Endodermal cell (in vitro differentiated cells): Measurements from ENCODE around the gene ZSWIM6. TPM values are rescaled to one million over a fixed set of nuclear protein-coding genes. Genes with fewer than 3 reads are reported as not detected.
A peak's percentile ranks its signal among the peaks of the same experiment; 100 is the strongest.

Experiments
- DNase-seq: peaks from one replicate; pipeline ENCODE4 v3.0.0-alpha.2; 2017
- H3K27ac ChIP-seq: 2 replicates; pipeline ENCODE4 v1.5.1; 2013; ENCODE audit warnings: mild to moderate bottlenecking, low read depth, low read length, moderate library complexity
- H3K27me3 ChIP-seq: 2 replicates; pipeline ENCODE4 v1.6.1; 2013; ENCODE audit warnings: mild to moderate bottlenecking, low read length, moderate library complexity; ENCODE audit not compliant: insufficient read depth, control insufficient read depth, poor library complexity, severe bottlenecking
- H3K36me3 ChIP-seq: 2 replicates; pipeline ENCODE4 v1.7.0; 2013; ENCODE audit warnings: mild to moderate bottlenecking, low read length, moderate library complexity; ENCODE audit not compliant: control insufficient read depth, insufficient read depth
- H3K4me1 ChIP-seq: one replicate; pipeline ENCODE4 v1.7.0; 2013; ENCODE audit warnings: low read length; ENCODE audit not compliant: control insufficient read depth, insufficient read depth
- H3K4me3 ChIP-seq: 2 replicates; pipeline ENCODE4 v1.5.1; 2013; ENCODE audit warnings: mild to moderate bottlenecking, low read length, moderate library complexity
- H3K9ac ChIP-seq: 2 replicates; pipeline ENCODE4 v1.6.1; 2013; ENCODE audit warnings: mild to moderate bottlenecking, low read length, moderate library complexity; ENCODE audit not compliant: poor library complexity, severe bottlenecking; ENCODE audit errors: extremely low read depth
- H3K9me3 ChIP-seq: 2 replicates; pipeline ENCODE4 v1.6.1; 2013; ENCODE audit warnings: mild to moderate bottlenecking, low read length, moderate library complexity; ENCODE audit not compliant: control insufficient read depth
- H3K27ac Mint-ChIP-seq: 2 replicates; pipeline ENCODE4 v1.8.0; 2020; ENCODE audit warnings: mixed read lengths
- H3K27me3 Mint-ChIP-seq: 2 replicates; pipeline ENCODE4 v1.8.0; 2021; ENCODE audit warnings: mild to moderate bottlenecking, mixed read lengths; ENCODE audit not compliant: insufficient read depth
- H3K36me3 Mint-ChIP-seq: 2 replicates; pipeline ENCODE4 v1.8.0; 2020; ENCODE audit warnings: low read depth, mixed read lengths
- H3K4me1 Mint-ChIP-seq: 2 replicates; pipeline ENCODE4 v1.8.0; 2020; ENCODE audit warnings: mixed read lengths
- H3K4me3 Mint-ChIP-seq: 2 replicates; pipeline ENCODE4 v1.8.0; 2020; ENCODE audit warnings: mild to moderate bottlenecking, moderate library complexity, mixed read lengths
- H3K9me3 Mint-ChIP-seq: 2 replicates; pipeline ENCODE4 v1.8.0; 2020; ENCODE audit warnings: mild to moderate bottlenecking, mixed read lengths
- WGBS, 2 experiments: methylation state at CpG; one replicate each; pipeline versions ENCODE4 v1.1.5 to v1.1.7; 2013; ENCODE audit warnings: missing lambda C conversion rate in 2 of 2, mixed read lengths in 1 of 2; ENCODE audit not compliant: insufficient coverage in 1 of 2, insufficient read length in 1 of 2; 5-methylcytosine and 5-hydroxymethylcytosine counted together
- total RNA-seq, 2 donors: library from RNA; stranded (reverse); fragmentation: NEBNext Ultra II Directional in 1 of 2; extraction: Animal tissue kit (Norgen Biotek cat#: 25700) in 1 of 2; gene quantifications; 2 replicates in 1 of 2; 3 replicates in 1 of 2; pipeline ENCODE4 v1.2.1, GENCODE V29; 2021
- TF ChIP-seq, protein P1 (sequence below): fragments of 200-600 bp; sonication (generic); conservative IDR thresholded peaks from 2 replicates; pipeline ENCODE4 v1.5.0; 2021; ENCODE audit warnings: antibody characterized with exemption, mild to moderate bottlenecking

Gene ZSWIM6
- total RNA-seq, 2 donors from 2014 or later, result 18.1 to 18.8 TPM

GRCh38 chr5:61304590-61305381, 27.3 kb upstream of the ZSWIM6 start:
- H3K36me3 ChIP-seq, result no peaks in the 10 kb centered on the region
- H3K4me1 ChIP-seq, result peaks cover 19% of the 10 kb centered on the region
- H3K27me3 ChIP-seq, result peaks cover 30% of the 10 kb centered on the region
- DNase-seq, result peak; percentile 57
- Mint-ChIP-seq H3K4me1 (peaks cover 54% of the 10 kb centered on the region), H3K27me3 (peaks cover 37% of the 10 kb centered on the region), H3K36me3 (no peaks in the 10 kb centered on the region), H3K9me3 (no peaks in the 10 kb centered on the region), H3K27ac (no peak overlapping the region), H3K4me3 (no peak overlapping the region)
- H3K9ac ChIP-seq, result no peak overlapping the region
- TF ChIP-seq, protein P1, sequence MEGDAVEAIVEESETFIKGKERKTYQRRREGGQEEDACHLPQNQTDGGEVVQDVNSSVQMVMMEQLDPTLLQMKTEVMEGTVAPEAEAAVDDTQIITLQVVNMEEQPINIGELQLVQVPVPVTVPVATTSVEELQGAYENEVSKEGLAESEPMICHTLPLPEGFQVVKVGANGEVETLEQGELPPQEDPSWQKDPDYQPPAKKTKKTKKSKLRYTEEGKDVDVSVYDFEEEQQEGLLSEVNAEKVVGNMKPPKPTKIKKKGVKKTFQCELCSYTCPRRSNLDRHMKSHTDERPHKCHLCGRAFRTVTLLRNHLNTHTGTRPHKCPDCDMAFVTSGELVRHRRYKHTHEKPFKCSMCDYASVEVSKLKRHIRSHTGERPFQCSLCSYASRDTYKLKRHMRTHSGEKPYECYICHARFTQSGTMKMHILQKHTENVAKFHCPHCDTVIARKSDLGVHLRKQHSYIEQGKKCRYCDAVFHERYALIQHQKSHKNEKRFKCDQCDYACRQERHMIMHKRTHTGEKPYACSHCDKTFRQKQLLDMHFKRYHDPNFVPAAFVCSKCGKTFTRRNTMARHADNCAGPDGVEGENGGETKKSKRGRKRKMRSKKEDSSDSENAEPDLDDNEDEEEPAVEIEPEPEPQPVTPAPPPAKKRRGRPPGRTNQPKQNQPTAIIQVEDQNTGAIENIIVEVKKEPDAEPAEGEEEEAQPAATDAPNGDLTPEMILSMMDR, result no peak
- H3K4me3 ChIP-seq, result no peak overlapping the region
- no peaks in the 10 kb centered on the region for H3K9me3 ChIP-seq
- WGBS, 2 experiments, result 83 to 85% methylated on average over 11 to 14 of the region's 15 CpGs
- no peak overlapping the region for H3K27ac ChIP-seq

GRCh38 chr5:61306531-61307131, 25.4 kb upstream of the ZSWIM6 start:
- Mint-ChIP-seq H3K36me3 (no peaks in the 10 kb centered on the region), H3K4me3 (no peak overlapping the region), H3K27me3 (peaks cover 45% of the 10 kb centered on the region), H3K4me1 (peaks cover 50% of the 10 kb centered on the region), H3K9me3 (no peaks in the 10 kb centered on the region), H3K27ac (no peak overlapping the region)
- 76 to 87% methylated on average over 4 to 5 of the region's 5 CpGs for WGBS, 2 experiments
- H3K36me3 ChIP-seq, result no peaks in the 10 kb centered on the region
- peaks cover 30% of the 10 kb centered on the region for H3K27me3 ChIP-seq
- TF ChIP-seq, protein P1, result peak; percentile 34
- H3K4me3 ChIP-seq, result no peak overlapping the region
- DNase-seq, result peak; percentile 52
- no peak overlapping the region for H3K9ac ChIP-seq
- no peaks in the 10 kb centered on the region for H3K9me3 ChIP-seq
- peaks cover 25% of the 10 kb centered on the region for H3K4me1 ChIP-seq
- H3K27ac ChIP-seq, result no peak overlapping the region

DNA sequence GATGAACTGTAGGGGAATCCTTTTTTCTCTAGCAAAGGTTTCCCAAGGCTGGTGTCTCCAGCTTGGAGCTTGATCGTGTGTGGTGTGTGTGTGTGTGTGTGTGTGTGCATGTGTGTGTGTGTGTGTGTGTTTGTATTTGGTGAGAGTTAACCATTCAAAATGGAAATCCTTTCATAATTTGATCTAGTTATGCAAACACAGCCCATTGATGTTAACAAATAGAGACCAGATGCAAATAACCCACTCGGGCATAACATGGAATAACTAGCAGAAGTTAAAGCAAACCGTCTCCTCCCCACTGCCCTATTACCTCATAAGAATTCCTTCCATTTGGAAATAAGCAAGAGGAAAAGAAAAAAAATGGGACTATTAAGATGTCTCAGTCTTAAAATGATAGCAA, 24.9 kb upstream of the ZSWIM6 start:
- H3K27ac Mint-ChIP-seq, result no peak overlapping the region
- 81% methylated on average over 3 of the region's 3 CpGs; no CpG with 5 or more reads in 1 of the 2 experiments for WGBS, 2 experiments
- peaks cover 47% of the 10 kb centered on the region for H3K4me1 Mint-ChIP-seq
- H3K9me3 Mint-ChIP-seq, result no peaks in the 10 kb centered on the region
- no peak overlapping the region for H3K4me3 Mint-ChIP-seq
- DNase-seq, result no peak
- Histone ChIP-seq H3K9ac (no peak overlapping the region), H3K4me3 (no peak overlapping the region), H3K4me1 (peaks cover 22% of the 10 kb centered on the region), H3K27me3 (peaks cover 28% of the 10 kb centered on the region), H3K9me3 (no peaks in the 10 kb centered on the region), H3K27ac (no peak overlapping the region), H3K36me3 (no peaks in the 10 kb centered on the region)
- no peaks in the 10 kb centered on the region for H3K36me3 Mint-ChIP-seq
- TF ChIP-seq, protein P1, result no peak
- peaks cover 46% of the 10 kb centered on the region for H3K27me3 Mint-ChIP-seq
